GM19397 (cell line): ENCODE measurements around the gene GPR84.

Experiments
- ATAC-seq: cut with Tn5 transposase; IDR thresholded peaks from one replicate; pipeline ENCODE4 v1.9.1; 2021; ENCODE audit warnings: mild to moderate bottlenecking, moderate library complexity; ENCODE audit not compliant: unreplicated experiment

GPR84 gene

GRCh38 chr12:54364413-54364812 is at the start of gene GPR84:
TSS of gene GPR84 (minus strand) at chr12:54364486. CDS start at chr12:54363851, 635 bp downstream.
- no peak for ATAC-seq

- no peak for ATAC-seq
These were observed 49.3 kb upstream of the GPR84 start for GRCh38 chr12:54413284-54414190.

GRCh38 chr12:54412786-54413185 is 48.5 kb upstream of the GPR84 start:
- ATAC-seq: no peak

GRCh38 chr12:54412348-54412747 is 48.1 kb upstream of the GPR84 start:
- no peak for ATAC-seq

- ATAC-seq: no peak
These were observed 47.3 kb upstream of the GPR84 start for GRCh38 chr12:54411391-54412241.

GRCh38 chr12:54409267-54409666 is 45.0 kb upstream of the GPR84 start:
- ATAC-seq: no peak

GRCh38 chr12:54407183-54407905 is 43.1 kb upstream of the GPR84 start:
- no peak for ATAC-seq

GRCh38 chr12:54405573-54405972 is 41.3 kb upstream of the GPR84 start:
- no peak for ATAC-seq

- ATAC-seq: no peak
These were observed 40.8 kb upstream of the GPR84 start for GRCh38 chr12:54405106-54405505.

- no peak for ATAC-seq
These were observed 40.0 kb upstream of the GPR84 start for GRCh38 chr12:54404061-54405004.

- no peak for ATAC-seq
These were observed 36.8 kb upstream of the GPR84 start for GRCh38 chr12:54401119-54401518.

- ATAC-seq: no peak
These were observed 34.9 kb upstream of the GPR84 start for GRCh38 chr12:54398995-54399793.

GRCh38 chr12:54398218-54398617 is 33.9 kb upstream of the GPR84 start:
- ATAC-seq: no peak

GRCh38 chr12:54397157-54397556 is 32.9 kb upstream of the GPR84 start:
- ATAC-seq: no peak

- no peak for ATAC-seq
These were observed 31.3 kb upstream of the GPR84 start for GRCh38 chr12:54395545-54395944.

GRCh38 chr12:54394986-54395385 is 30.7 kb upstream of the GPR84 start:
- ATAC-seq: no peak

- no peak for ATAC-seq
These were observed 30.0 kb upstream of the GPR84 start for GRCh38 chr12:54394281-54394719.

GRCh38 chr12:54393743-54394142 is 29.5 kb upstream of the GPR84 start:
- ATAC-seq: no peak

- no peak for ATAC-seq
These were observed 28.9 kb upstream of the GPR84 start for GRCh38 chr12:54393207-54393609.
